ENCODE measurements around the gene TSPO. TPM values are rescaled to one million over a fixed set of nuclear protein-coding genes. Genes with fewer than 3 reads are reported as not detected.

The TSPO gene
- polyA plus RNA-seq, 1 donor (not counting 4 experiments of a cell fraction or from before 2014, with no cell fraction given), result 139 TPM

- no peak for DNase-seq (ENCODE audit: low read depth, low spot score)
- peaks cover 7% of the 10 kb centered on the region for H3K4me1 ChIP-seq (ENCODE audit: control insufficient read depth, extremely low read depth, insufficient read depth, low read length)
- H4K20me1 ChIP-seq (ENCODE audit: control insufficient read depth, extremely low read depth, insufficient read depth, low read length), result no peaks in the 10 kb centered on the region
- no peaks in the 10 kb centered on the region for H3K9me3 ChIP-seq (ENCODE audit: control insufficient read depth, low read depth, low read length)
- peaks cover 17% of the 10 kb centered on the region for H3K79me2 ChIP-seq (ENCODE audit: control insufficient read depth, insufficient read depth, low read length)
- no peaks in the 10 kb centered on the region for H3K27me3 ChIP-seq (ENCODE audit: control insufficient read depth, extremely low read depth, insufficient read depth, low read length)
- dilution Hi-C loops (cut with MboI; ENCODE audit: extremely low pct_ligation_motif_present, low sequenced_read_pairs), result no loop called here
- H3K9ac ChIP-seq (ENCODE audit: control insufficient read depth, extremely low read depth, insufficient read depth, low read length), result no peak overlapping the region
- no peak for TF ChIP-seq EZH2 (IDR thresholded peaks at IDR 0.05; ENCODE audit: low read length)
- no peak overlapping the region for H2AFZ ChIP-seq (ENCODE audit: control insufficient read depth, low read length)
- H3K9me1 ChIP-seq (ENCODE audit: control insufficient read depth, extremely low read depth, insufficient read depth, low read length), result no peaks in the 10 kb centered on the region
- no peaks in the 10 kb centered on the region for H3K36me3 ChIP-seq (ENCODE audit: control insufficient read depth in 2 of 2, extremely low read depth in 1 of 2, insufficient read depth in 2 of 2, low read length in 2 of 2)
- no peak overlapping the region for H3K4me3 ChIP-seq (ENCODE audit: control insufficient read depth in 2 of 3, extremely low read depth in 1 of 3, insufficient read depth in 2 of 3, low read depth in 1 of 3, low read length in 3 of 3)
- H3K27ac ChIP-seq (ENCODE audit: control insufficient read depth, insufficient read depth, low read length), result no peak overlapping the region
- H3K4me2 ChIP-seq (ENCODE audit: control insufficient read depth, extremely low read depth, insufficient read depth, low read depth, low read length), result no peak overlapping the region
- FAIRE-seq, result no peak
Observed at GRCh38 chr22:43147821-43148220, 3.5 kb upstream of the TSPO start.

GRCh38 chr22:43148581-43148980 is 2.8 kb upstream of the TSPO start:
- Histone ChIP-seq H4K20me1 (ENCODE audit: control insufficient read depth, extremely low read depth, insufficient read depth, low read length) (no peaks in the 10 kb centered on the region), H3K9me3 (ENCODE audit: control insufficient read depth, low read depth, low read length) (no peaks in the 10 kb centered on the region), H2AFZ (ENCODE audit: control insufficient read depth, low read length) (peak overlapping the region; percentile 51), H3K27me3 (ENCODE audit: control insufficient read depth, extremely low read depth, insufficient read depth, low read length) (no peaks in the 10 kb centered on the region), H3K4me1 (ENCODE audit: control insufficient read depth, extremely low read depth, insufficient read depth, low read length) (peaks cover 5% of the 10 kb centered on the region), H3K4me3 (ENCODE audit: control insufficient read depth in 2 of 3, extremely low read depth in 1 of 3, insufficient read depth in 2 of 3, low read depth in 1 of 3, low read length in 3 of 3) (no peak overlapping the region), H3K9ac (ENCODE audit: control insufficient read depth, extremely low read depth, insufficient read depth, low read length) (no peak overlapping the region), H3K4me2 (ENCODE audit: control insufficient read depth, extremely low read depth, insufficient read depth, low read depth, low read length) (no peak overlapping the region), H3K9me1 (ENCODE audit: control insufficient read depth, extremely low read depth, insufficient read depth, low read length) (no peaks in the 10 kb centered on the region), H3K27ac (ENCODE audit: control insufficient read depth, insufficient read depth, low read length) (no peak overlapping the region), H3K36me3 (ENCODE audit: control insufficient read depth in 2 of 2, extremely low read depth in 1 of 2, insufficient read depth in 2 of 2, low read length in 2 of 2) (no peaks in the 10 kb centered on the region), H3K79me2 (ENCODE audit: control insufficient read depth, insufficient read depth, low read length) (peaks cover 19% of the 10 kb centered on the region)
- TF ChIP-seq EZH2 (IDR thresholded peaks at IDR 0.05; ENCODE audit: low read length) (no peak), CTCF (optimal IDR thresholded peaks at IDR 0.05 in 1 of 3, IDR thresholded peaks at IDR 0.05 in 1 of 3, conservative IDR thresholded peaks at IDR 0.05 in 1 of 3; ENCODE audit: extremely low read depth in 1 of 3, insufficient read depth in 2 of 3, low read length in 3 of 3) (no peak)
- FAIRE-seq, result no peak
- dilution Hi-C loops (cut with MboI; ENCODE audit: extremely low pct_ligation_motif_present, low sequenced_read_pairs), result no loop called here
- DNase-seq (ENCODE audit: low read depth, low spot score), result no peak

DNA sequence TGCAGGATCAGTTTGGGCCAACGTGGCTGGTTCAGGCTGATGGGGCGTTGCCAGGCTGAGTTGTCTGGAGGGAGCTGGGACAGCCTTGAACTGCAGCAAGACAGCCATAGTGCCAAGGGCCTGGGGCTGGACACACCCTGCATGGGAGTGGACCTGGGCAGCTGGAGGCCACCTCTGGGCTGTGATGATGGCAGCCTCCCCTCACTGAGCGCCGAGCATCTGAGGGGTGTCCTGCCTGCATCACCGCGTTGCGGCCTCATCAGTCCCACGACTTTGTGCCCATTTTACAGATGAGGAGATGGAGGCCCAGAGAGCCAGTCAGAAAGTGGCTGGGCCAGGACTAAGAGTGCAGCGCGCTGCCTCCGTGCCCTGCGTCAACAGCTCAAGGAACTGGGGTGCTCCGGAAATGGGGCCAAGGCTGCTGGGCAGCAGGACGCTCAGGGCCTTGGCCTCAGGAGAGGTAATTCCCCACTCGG is 590 bp upstream of the TSPO start:
- dilution Hi-C loops (cut with MboI; ENCODE audit: extremely low pct_ligation_motif_present, low sequenced_read_pairs), result no loop called here
- peaks cover 17% of the 10 kb centered on the region for H3K4me1 ChIP-seq (ENCODE audit: control insufficient read depth, extremely low read depth, insufficient read depth, low read length)
- peak overlapping the region; percentile 92 for H3K9ac ChIP-seq (ENCODE audit: control insufficient read depth, extremely low read depth, insufficient read depth, low read length)
- FAIRE-seq (no peak), DNase-seq (ENCODE audit: low read depth, low spot score) (no peak)
- H2AFZ ChIP-seq (ENCODE audit: control insufficient read depth, low read length), result peak overlapping the region; percentile 93
- H3K36me3 ChIP-seq (ENCODE audit: control insufficient read depth in 2 of 2, extremely low read depth in 1 of 2, insufficient read depth in 2 of 2, low read length in 2 of 2), result peaks cover 6 to 7% of the 10 kb centered on the region in 2 experiments
- peak overlapping the region; percentile 79 for H3K4me2 ChIP-seq (ENCODE audit: control insufficient read depth, extremely low read depth, insufficient read depth, low read depth, low read length)
- H3K79me2 ChIP-seq (ENCODE audit: control insufficient read depth, insufficient read depth, low read length), result peaks cover 41% of the 10 kb centered on the region
- no peaks in the 10 kb centered on the region for H3K9me3 ChIP-seq (ENCODE audit: control insufficient read depth, low read depth, low read length)
- H4K20me1 ChIP-seq (ENCODE audit: control insufficient read depth, extremely low read depth, insufficient read depth, low read length), result peaks cover 12% of the 10 kb centered on the region
- TF ChIP-seq EZH2 (IDR thresholded peaks at IDR 0.05; ENCODE audit: low read length), result no peak
- peak overlapping the region; percentile 36 for H3K27ac ChIP-seq (ENCODE audit: control insufficient read depth, insufficient read depth, low read length)
- H3K9me1 ChIP-seq (ENCODE audit: control insufficient read depth, extremely low read depth, insufficient read depth, low read length), result peaks cover 6% of the 10 kb centered on the region
- H3K27me3 ChIP-seq (ENCODE audit: control insufficient read depth, extremely low read depth, insufficient read depth, low read length), result no peaks in the 10 kb centered on the region
- peak overlapping the region; percentile 67 to 96 (median 91) for H3K4me3 ChIP-seq (ENCODE audit: control insufficient read depth in 2 of 3, extremely low read depth in 1 of 3, insufficient read depth in 2 of 3, low read depth in 1 of 3, low read length in 3 of 3)
